Skeletal muscle satellite cell (primary cell): ENCODE data around the gene KIAA1217. TPM values are rescaled to one million over a fixed set of nuclear protein-coding genes. Genes with fewer than 3 reads are reported as not detected.

Experiments used
- H3K27me3 ChIP-seq: 2 replicates; pipeline ENCODE4 v1.7.0; 2013; ENCODE audit warnings: low read length; ENCODE audit not compliant: control insufficient read depth, insufficient read depth
- H3K36me3 ChIP-seq: 2 replicates; pipeline ENCODE4 v1.7.0; 2013; ENCODE audit warnings: mild to moderate bottlenecking, control low read depth, low read length; ENCODE audit not compliant: insufficient read depth
- H3K4me1 ChIP-seq: 2 replicates; pipeline ENCODE4 v1.7.0; 2013; ENCODE audit warnings: low read length; ENCODE audit not compliant: control insufficient read depth, insufficient read depth
- H3K4me2 ChIP-seq: 2 replicates; pipeline ENCODE4 v1.7.0; 2013; ENCODE audit warnings: mild to moderate bottlenecking, low read length
- H3K4me3 ChIP-seq: 2 replicates; pipeline ENCODE4 v1.7.0; 2013; ENCODE audit warnings: low read length
- H3K9ac ChIP-seq: 2 replicates; pipeline ENCODE4 v1.7.0; 2013; ENCODE audit warnings: mild to moderate bottlenecking, low read depth, low read length, moderate library complexity
- H3K9me3 ChIP-seq: replicated peaks from 2 replicates; pipeline ENCODE4 v1.7.0; 2013; ENCODE audit warnings: mild to moderate bottlenecking, control low read depth, low read length
- small RNA-seq: library from RNA; depleted of rRNA; stranded (forward); fragments of <200 nt; gene quantifications from one replicate; pipeline ENCODE3, GENCODE V24; 2012

The KIAA1217 gene

DNA sequence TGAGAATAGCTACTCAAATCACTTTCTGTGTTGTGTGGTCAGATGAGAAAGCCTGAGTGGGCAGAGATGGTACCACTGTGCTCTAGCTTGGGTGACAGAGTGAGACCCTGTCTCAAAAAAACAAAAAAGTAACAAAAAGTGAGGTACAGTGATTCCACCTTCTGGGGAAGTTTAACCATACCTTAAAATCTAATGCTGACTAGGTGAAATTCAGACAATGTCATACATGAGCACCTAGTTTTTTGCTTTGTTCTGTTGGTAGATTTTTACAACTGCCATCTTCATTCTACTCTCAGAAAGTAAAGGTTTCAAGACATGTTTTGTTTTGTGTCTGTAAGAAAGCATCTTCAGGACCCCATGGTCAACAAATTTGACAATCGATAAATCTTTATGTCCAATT is 370.5 kb downstream of the KIAA1217 start:
- Histone ChIP-seq H3K4me3 (no peak overlapping the region), H3K4me2 (no peak overlapping the region), H3K27me3 (no peaks in the 10 kb centered on the region), H3K4me1 (no peaks in the 10 kb centered on the region), H3K36me3 (peaks cover 9% of the 10 kb centered on the region), H3K9ac (no peak overlapping the region), H3K9me3 (no peaks in the 10 kb centered on the region)

- Histone ChIP-seq H3K4me2 (no peak overlapping the region), H3K4me3 (no peak overlapping the region), H3K9ac (no peak overlapping the region), H3K27me3 (no peaks in the 10 kb centered on the region), H3K36me3 (peaks cover 11% of the 10 kb centered on the region), H3K4me1 (no peaks in the 10 kb centered on the region), H3K9me3 (no peaks in the 10 kb centered on the region)
Measured at GRCh38 chr10:24579906-24580305, 371.0 kb downstream of the KIAA1217 start.

- Histone ChIP-seq H3K4me3 (no peak overlapping the region), H3K4me2 (no peak overlapping the region), H3K9me3 (no peaks in the 10 kb centered on the region), H3K9ac (no peak overlapping the region), H3K36me3 (peaks cover 81% of the 10 kb centered on the region), H3K4me1 (no peaks in the 10 kb centered on the region), H3K27me3 (no peaks in the 10 kb centered on the region)
Measured at GRCh38 chr10:24589265-24589664, 380.3 kb downstream of the KIAA1217 start.

DNA sequence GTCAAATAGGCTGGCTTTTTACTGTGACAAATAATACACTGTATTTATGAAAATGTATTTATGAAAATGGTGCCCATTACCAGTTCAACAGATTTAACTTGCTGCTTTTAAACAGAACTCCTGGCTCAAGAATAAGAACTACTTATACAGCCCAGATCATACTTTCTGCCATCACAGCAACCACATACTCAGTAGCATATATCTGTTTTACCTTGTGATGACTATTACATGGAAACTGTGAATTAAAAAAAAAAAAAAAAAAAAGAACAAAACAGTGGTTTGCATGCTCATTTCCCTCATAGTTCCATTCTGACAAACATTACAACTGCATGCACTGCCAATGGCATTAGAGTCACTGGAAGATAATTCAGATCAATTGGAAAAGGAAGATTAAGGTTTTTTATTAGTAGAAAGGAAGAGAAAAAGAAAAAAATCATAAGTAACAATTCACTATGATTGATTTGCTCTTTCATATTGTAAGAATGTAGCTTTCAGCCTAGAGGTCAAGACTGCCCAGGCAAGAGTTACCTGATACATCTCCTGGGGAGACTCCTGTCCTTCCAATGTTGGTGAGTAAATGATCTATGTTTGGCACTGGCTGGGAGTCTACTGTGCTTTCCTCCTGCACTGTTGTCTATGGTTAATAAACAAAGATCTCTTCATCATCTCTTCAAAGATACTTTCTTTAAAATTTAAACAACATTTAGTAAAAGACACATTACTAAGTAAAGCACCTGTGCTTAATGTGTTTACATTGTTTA is 381.9 kb downstream of the KIAA1217 start:
- Histone ChIP-seq H3K4me2 (no peak overlapping the region), H3K4me1 (no peaks in the 10 kb centered on the region), H3K9me3 (no peaks in the 10 kb centered on the region), H3K36me3 (peaks cover 90% of the 10 kb centered on the region), H3K27me3 (no peaks in the 10 kb centered on the region), H3K4me3 (no peak overlapping the region), H3K9ac (no peak overlapping the region)

DNA sequence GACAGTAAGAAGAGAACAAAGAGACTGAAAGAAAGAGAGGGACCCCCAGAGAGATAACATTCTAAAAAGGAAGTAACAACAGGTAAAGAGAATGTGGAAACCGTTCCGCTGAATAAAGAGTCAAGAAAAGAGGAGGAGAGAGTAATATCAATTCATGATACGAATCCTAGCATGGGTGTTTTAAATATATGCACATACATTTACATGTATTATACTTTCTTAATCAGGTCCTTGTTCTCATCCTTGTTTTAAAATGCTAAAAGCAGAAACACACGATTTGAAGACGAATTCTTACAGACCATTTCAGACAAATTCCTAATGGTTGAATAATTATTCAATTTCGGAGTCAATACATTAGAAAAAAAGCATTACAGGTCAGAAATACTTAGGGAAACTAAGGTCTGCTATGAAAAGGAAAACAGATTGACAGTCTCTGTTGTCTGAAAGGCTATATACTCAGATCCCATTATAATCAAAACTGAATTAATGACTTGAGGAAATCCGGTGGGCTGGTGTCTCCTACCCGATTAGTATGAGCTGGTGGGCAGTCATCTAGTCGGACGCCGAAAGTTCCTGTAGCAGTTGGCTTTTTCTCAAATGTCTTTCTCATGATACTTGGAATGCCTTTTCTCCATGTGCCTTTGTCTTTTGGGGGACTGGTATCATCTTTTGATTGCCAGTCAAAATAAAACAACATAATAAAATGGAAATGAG is 387.4 kb downstream of the KIAA1217 start:
- peaks cover 84% of the 10 kb centered on the region for H3K36me3 ChIP-seq
- no peak overlapping the region for H3K4me3 ChIP-seq
- no peaks in the 10 kb centered on the region for H3K27me3 ChIP-seq
- no peak overlapping the region for H3K9ac ChIP-seq
- no peaks in the 10 kb centered on the region for H3K4me1 ChIP-seq
- no peaks in the 10 kb centered on the region for H3K9me3 ChIP-seq
- no peak overlapping the region for H3K4me2 ChIP-seq

- Histone ChIP-seq H3K36me3 (peaks cover 84% of the 10 kb centered on the region), H3K4me1 (no peaks in the 10 kb centered on the region), H3K4me3 (no peak overlapping the region), H3K27me3 (no peaks in the 10 kb centered on the region), H3K9me3 (no peaks in the 10 kb centered on the region), H3K4me2 (no peak overlapping the region), H3K9ac (no peak overlapping the region)
Measured at GRCh38 chr10:24597426-24597825, 388.5 kb downstream of the KIAA1217 start.

Small RNA genes within 50 kb of the gene (small RNA-seq; reads per million reads assigned to genes)
- gene AC063961.1 (not detected), gene MIR603 (not detected)
